GM18502 (cell line): Measurements from ENCODE around the gene PHPT1.

Source experiments
- ATAC-seq: cut with Tn5 transposase; IDR thresholded peaks from one replicate; pipeline ENCODE4 v1.9.1; 2021; ENCODE audit warnings: mild to moderate bottlenecking; ENCODE audit not compliant: unreplicated experiment, poor library complexity

The PHPT1 gene

DNA sequence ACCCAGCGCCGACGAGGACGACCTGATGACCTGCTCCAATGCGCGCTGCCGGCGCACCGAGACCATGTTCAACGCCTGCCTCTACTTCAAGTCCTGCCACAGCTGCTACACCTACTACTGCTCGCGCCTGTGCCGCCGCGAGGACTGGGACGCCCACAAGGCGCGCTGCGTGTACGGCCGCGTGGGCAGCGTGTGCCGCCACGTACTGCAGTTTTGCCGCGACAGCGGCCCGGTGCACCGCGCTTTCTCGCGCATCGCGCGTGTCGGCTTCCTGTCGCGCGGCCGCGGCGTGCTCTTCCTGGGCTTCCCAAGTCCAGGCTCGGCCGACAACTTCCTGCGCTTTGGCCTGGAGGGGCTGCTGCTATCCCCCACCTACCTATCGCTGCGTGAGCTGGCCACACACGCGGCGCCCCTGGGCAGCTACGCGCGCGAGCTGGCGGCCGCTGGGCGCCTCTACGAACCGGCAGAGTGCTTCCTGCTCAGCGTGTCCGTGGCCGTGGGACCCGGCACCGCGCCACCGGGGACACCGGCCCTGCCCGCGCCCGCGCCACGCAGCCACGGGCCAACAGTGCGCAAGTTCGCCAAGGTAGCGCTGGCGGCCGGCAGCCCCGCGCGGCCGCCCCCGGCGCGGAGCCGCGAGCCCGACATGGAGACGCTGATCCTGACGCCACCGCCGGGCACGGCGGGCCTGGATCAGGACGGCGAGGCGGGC lies 2.7 kb upstream of the PHPT1 start:
- no peak for ATAC-seq

DNA sequence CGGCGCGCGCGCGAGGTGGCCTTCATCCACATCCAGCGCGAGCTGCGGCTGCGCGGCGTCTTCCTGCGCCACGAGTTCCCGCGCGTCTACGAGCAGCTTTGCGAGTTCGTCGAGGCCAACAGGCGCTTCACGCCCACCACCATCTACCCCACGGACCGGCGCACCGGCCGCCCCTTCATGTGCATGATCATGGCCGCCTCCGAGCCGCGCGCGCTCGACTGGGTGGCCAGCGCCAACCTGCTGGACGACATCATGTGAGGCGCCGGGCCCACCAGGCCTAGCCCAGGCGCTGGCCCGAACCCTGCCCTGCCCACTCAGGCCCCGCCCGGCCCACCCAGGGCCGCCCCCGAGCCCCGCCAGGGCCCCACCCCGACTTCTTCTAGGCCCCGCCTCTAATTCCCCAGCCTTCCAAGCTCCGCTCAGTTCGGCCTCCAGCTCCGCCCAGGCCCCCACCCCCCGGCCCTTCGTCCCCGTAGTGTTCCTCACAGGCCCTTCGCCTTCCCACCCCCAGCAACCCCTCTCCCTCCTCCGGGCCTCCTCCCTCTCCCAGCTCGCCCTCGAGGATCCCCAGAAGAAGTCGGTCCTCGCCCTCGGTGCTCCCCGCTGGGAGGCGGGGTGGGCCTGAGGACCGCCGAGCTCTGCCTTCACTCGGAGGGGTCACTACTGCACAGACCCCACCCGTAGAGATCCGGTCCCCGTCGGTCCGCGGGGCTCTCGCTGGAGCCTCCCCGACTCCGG lies 2.0 kb upstream of the PHPT1 start:
- ATAC-seq = no peak

DNA sequence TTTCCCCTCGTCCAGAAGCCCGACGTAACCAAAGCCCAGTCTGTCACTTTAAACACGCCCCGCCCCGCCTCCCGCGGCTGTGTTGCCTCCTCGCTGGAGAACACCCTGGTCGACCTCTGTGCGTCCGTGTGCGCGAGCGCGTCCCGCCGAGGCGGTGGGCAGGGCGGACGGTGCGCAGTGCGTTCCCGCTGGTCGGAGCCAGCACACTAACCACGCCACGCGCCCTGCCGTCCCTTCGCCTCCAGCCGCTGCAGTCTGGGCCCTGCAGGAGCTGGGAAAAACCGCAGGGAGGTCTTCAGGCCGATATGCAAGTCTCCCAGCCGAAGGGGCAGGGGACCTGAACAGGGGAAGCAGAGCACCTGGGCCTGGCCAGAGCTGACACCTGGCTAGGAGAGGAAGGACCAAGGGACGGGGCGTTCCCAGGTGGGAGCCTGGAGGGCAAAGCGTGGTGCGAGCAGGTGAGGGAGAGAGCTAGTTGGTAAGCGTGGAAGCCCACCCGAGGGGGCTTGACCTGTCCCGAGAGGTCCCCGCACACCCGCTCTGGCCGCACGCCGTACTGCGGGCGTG lies 1.3 kb upstream of the PHPT1 start:
- ATAC-seq = no peak

DNA sequence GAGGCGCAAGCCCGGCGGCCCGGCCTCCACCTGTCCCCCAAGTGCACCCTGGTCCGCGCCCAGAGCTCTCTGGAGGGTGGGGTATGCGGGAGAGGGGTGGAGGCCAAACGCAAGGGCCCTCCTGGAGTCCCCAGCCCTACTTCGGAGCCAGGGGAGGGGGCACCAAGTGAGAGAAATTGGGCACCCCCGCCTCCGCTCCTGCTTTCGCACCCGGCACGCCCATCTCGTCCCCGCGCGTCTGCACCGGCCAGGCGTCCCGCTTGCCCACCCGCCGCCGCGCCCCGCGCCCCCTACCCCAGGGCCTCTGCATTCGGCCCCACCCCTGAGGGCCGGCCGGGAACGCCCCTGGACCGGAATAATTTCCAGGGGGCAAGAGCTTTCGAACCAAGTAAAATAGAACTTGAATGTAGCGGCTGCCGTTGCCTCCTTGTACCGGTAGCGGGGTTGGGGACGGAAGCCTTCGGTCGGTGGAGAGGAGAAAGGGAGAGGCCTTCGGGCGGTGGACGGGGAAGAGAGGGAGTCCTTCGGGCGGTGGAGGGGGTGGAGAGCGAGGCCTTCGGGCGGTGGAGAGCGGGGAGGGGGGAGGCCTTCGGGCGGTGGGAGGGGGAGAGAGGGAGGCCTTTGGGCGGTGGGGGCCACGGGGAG lies 694 bp upstream of the PHPT1 start:
- no peak for ATAC-seq

DNA sequence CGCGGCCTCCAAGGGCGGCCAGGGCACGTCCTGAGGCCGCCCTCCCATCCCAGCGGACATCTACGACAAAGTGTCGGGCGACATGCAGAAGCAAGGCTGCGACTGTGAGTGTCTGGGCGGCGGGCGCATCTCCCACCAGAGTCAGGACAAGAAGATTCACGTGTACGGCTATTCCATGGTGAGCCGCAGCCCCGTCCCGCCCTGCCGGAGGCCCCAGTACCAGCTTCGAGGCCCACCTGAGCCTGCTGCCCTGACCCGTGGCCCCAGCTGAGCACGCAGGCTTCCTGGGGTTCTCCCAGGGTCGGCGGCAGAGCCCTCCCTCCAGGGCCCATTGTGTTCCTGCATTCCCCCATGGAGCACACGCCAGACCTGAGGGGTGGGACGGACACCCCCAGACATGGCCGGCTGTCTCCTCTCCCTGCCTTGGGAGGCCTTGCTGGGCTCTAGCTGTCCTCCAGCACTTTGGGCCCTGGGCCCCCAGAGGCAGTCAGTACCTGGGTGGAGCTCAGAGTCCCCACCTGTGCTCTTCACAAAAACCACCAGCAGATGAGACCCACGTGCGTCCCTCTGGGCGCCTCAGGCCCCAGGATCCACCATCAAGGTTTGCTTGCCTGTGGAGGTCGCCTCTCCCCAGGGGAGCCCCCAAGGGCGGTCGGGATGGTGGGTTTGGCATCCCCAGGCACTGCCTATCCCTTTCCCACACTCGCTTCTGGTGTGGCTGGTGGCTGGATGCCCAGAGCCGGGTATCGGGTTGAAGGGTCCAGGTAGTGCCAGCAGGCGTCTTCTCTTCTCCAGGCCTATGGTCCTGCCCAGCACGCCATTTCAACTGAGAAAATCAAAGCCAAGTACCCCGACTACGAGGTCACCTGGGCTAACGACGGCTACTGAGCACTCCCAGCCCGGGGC lies 1.0 kb downstream of the PHPT1 start:
- ATAC-seq = no peak

DNA sequence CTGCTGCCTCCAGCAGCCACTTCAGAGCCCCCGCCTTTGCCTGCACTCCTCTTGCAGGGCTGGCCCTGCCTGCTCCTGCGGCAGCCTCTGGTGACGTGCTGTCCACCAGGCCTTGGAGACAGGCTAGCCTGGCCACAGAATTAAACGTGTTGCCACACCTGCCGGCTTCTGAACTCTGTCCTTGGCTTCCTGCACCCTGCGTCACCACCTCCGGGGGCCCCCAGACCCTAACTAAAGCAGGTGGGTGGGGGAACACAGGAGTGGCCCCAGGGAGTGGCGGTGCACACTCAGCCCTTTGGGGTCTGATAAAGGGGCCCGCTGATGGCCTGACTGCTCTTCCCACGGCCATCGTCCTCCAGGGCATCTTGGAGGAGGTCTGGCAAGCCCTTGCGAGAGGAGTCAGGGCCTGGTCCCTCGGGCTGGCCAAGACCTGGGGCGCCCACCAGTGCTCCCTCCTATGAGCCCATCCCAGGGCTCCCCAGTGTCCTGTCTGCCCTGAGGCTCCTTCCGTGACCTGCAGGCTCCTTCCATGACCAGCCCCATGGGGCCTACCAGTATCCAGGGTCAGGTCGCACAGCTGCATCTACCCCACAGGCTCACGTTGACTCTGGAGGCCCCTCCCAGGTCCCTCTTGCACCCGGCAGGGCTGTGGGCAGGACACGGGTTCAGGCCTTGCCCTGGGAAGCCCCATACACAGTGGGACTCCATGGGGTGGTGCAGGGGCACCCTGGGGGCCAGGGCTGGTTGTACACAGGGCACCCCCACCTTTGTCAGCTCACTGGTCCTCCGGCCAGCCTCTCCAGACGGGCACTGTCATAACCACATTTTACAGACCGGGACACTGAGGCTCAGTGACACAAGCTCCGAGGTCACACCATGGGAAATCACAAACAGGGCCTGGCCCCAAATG lies 1.9 kb downstream of the PHPT1 start:
- no peak for ATAC-seq

DNA sequence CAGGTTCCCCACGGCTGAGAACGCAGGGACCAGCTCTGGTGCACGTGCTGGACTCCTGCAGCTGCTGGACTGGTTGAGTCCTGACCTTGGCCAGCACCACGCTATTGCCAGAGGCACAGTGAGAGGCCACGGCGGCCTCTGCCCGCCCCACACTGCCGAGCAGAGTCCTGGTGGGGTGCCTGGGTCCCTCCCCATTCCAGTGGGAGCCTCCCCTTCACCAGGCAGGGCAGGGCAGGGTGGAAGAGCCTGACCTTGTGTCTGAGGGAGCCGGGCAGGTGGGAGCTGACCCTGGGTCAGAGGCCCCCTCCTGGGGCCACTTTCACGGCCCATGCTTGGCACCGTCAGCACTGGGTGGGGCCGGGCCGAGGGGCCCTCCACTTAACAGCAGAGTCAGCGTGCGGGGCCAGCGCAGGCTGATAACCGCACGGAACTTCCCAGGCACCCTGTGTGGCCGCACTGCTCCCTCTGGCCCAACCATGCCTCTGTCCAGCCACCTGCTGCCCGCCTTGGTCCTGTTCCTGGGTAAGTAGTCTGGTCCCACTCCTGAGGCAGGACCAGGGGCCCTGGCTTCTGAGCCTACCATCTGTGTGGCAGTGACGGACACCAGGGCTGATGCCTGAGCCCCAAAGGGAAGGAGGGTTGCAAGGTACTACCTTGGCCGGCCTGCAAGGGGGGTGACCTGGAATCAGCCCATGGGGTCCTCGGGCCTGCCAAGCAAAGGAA lies 2.9 kb downstream of the PHPT1 start, which contains the start of gene MAMDC4:
TSS of gene MAMDC4 (plus strand) at position 406 of the 723 bp plus-strand sequence. CDS start at position 477, 71 bp downstream.
- ATAC-seq = no peak

DNA sequence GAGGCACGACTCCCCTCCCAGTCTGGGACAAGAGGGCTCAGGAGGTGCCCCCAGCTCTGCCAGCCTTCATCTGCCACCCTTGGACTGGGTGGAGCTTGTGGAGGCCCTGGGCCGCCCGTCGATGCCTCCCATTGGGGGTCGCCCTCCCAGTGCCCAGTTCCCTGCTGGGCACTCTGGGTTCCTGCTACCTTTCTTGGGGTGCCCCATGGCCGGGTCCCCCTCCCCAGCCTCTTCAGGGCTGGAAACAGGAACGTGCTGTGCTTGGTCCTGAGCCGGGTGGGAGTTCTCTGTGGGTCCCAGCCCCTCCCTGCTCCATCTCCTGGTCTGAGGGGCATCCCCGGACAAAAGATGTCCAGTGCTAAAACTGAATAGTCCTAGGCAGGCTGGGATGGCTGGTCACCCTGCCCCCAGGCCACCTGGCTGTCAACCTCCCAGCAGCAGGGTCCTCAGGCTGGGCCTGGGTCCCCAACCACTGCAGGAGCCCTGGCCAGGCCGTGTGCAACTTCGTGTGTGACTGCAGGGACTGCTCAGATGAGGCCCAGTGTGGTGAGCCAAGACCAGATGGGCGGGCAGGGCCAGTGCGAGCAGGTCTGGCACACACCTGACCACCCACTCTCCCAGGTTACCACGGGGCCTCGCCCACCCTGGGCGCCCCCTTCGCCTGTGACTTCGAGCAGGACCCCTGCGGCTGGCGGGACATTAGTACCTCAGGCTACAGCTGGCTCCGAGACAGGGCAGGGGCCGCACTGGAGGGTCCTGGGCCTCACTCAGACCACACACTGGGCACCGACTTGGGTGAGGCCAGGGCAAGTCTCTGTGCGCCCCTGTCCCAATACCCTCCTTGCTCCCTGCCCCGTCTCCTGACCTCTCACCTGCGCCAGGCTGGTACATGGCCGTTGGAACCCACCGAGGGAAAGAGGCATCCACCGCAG lies 3.7 kb downstream of the PHPT1 start:
- no peak for ATAC-seq

DNA sequence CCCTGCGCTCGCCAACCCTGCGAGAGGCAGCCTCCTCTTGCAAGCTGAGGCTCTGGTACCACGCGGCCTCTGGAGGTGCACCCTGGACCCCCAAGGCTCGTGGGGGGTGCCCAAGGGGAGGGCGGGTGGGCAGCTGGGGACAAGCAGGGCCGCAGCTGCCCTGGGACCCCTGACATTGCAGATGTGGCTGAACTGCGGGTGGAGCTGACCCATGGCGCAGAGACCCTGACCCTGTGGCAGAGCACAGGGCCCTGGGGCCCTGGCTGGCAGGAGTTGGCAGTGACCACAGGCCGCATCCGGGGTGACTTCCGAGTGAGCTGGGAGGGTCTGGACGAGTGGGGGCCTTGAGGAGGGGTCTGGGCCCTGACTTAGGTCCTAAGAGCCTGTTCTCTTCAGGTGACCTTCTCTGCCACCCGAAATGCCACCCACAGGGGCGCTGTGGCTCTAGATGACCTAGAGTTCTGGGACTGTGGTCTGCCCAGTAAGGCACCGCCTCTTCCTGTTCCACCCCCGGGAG lies 4.4 kb downstream of the PHPT1 start:
- ATAC-seq = no peak

DNA sequence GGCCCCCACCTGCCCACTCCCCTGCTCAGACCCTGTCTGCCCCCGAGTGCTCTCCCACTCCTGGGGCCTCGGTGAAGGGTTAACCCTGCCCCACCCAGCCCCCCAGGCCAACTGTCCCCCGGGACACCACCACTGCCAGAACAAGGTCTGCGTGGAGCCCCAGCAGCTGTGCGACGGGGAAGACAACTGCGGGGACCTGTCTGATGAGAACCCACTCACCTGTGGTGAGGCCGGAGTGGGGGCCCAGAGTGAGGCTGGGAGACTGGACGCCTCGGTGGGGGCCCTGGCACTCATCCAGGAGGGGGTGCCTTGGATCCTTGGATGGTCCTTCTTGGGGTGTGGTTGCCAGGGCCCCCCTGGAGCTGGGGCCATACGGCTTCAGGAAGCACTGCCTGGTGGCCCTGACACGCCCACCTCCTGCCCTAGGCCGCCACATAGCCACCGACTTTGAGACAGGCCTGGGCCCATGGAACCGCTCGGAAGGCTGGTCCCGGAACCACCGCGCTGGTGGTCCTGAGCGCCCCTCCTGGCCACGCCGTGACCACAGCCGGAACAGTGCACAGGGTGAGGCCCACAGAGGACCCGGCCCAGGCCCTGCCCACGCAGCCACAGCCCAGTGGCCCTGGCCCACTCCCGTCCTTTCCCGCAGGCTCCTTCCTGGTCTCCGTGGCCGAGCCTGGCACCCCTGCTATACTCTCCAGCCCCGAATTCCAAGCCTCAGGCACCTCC lies 5.1 kb downstream of the PHPT1 start:
- ATAC-seq = no peak

DNA sequence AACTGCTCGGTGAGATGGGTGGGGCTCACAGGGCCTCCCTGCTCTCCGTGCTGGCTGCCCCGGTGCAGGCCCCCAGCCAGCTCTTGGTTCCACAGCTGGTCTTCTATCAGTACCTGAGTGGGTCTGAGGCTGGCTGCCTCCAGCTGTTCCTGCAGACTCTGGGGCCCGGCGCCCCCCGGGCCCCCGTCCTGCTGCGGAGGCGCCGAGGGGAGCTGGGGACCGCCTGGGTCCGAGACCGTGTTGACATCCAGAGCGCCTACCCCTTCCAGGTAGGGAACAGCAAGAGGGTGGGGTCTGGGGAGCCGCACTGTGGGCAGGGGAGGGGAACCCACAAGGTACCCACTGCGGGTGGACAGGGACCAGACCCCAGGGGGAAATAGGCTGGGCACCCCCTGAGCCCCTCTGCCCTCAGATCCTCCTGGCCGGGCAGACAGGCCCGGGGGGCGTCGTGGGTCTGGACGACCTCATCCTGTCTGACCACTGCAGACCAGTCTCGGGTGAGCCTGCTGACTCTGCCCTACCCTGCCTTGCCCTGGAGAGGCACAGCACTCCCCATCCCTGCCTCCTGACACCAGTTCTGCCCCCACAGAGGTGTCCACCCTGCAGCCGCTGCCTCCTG lies 5.7 kb downstream of the PHPT1 start:
- no peak for ATAC-seq

DNA sequence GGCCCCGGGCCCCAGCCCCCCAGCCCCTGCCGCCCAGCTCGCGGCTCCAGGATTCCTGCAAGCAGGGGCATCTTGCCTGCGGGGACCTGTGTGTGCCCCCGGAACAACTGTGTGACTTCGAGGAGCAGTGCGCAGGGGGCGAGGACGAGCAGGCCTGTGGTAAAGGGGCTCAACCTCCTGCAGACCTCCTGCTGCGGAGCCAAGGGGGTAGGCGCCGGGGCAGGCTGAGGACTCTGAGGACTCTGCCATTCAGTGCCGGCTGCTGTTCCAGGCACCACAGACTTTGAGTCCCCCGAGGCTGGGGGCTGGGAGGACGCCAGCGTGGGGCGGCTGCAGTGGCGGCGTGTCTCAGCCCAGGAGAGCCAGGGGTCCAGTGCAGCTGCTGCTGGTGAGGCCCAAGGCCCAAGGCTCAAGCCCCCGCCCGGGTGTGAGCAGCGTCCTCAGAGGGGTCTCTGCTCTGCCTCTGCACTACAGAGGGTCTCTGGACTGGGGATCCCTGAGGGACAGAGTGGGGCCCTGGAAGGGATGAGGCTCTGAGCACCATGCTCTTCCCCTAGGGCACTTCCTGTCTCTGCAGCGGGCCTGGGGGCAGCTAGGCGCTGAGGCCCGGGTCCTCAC lies 6.4 kb downstream of the PHPT1 start:
- no peak for ATAC-seq

DNA sequence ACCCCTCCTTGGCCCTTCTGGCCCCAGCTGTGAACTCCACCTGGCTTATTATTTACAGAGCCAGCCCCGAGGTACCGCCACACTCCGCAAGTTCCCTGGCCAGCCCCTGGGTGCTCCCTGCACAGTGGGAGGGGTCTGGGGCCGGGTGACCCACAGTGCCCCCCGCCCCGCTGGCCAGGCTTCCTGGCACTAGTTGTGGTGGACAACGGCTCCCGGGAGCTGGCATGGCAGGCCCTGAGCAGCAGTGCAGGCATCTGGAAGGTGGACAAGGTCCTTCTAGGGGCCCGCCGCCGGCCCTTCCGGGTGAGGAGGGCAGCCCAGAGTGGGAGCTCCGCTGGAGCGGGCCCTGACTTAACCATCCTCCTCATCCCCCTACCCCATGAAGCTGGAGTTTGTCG lies 6.9 kb downstream of the PHPT1 start:
- no peak for ATAC-seq

DNA sequence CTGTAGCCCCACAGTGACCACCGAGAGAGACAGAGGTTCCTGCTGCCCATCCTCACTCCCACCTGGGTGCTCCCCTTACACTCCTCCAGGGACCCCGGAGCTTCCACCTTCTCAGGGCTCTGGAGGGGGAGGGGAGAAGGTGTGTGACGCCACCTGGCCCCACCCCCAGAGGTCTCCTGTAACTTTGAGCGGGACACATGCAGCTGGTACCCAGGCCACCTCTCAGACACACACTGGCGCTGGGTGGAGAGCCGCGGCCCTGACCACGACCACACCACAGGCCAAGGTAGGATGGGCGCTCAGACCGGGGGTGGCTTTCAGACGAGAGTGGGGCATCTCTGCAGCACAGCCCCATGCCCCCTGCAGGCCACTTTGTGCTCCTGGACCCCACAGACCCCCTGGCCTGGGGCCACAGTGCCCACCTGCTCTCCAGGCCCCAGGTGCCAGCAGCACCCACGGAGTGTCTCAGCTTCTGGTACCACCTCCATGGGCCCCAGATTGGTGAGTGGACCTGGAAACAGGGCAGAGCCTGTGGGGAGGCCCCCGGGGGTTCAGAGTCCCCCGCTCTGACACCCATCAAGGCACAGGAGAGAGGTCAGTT lies 7.4 kb downstream of the PHPT1 start:
- no peak for ATAC-seq

DNA sequence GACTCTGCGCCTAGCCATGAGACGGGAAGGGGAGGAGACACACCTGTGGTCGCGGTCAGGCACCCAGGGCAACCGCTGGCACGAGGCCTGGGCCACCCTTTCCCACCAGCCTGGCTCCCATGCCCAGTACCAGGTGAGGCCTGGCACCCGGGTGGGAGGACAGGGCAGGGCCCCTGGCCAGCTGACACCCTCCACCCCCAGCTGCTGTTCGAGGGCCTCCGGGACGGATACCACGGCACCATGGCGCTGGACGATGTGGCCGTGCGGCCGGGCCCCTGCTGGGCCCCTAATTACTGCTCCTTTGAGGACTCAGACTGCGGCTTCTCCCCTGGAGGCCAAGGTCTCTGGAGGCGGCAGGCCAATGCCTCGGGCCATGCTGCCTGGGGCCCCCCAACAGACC lies 8.0 kb downstream of the PHPT1 start:
- no peak for ATAC-seq
